C4-2B (cell line): ENCODE data around the gene EML2.

Experiments used
- ZFX ChIP-seq: fragments of 450-650 bp; IDR thresholded peaks from 2 replicates; pipeline ENCODE4 v1.6.1; 2017
- TF ChIP-seq, protein P1 (sequence below): fragments of 450-650 bp; conservative IDR thresholded peaks from 2 replicates; pipeline ENCODE4 v1.5.1; 2017; ENCODE audit warnings: mild to moderate bottlenecking

DNA sequence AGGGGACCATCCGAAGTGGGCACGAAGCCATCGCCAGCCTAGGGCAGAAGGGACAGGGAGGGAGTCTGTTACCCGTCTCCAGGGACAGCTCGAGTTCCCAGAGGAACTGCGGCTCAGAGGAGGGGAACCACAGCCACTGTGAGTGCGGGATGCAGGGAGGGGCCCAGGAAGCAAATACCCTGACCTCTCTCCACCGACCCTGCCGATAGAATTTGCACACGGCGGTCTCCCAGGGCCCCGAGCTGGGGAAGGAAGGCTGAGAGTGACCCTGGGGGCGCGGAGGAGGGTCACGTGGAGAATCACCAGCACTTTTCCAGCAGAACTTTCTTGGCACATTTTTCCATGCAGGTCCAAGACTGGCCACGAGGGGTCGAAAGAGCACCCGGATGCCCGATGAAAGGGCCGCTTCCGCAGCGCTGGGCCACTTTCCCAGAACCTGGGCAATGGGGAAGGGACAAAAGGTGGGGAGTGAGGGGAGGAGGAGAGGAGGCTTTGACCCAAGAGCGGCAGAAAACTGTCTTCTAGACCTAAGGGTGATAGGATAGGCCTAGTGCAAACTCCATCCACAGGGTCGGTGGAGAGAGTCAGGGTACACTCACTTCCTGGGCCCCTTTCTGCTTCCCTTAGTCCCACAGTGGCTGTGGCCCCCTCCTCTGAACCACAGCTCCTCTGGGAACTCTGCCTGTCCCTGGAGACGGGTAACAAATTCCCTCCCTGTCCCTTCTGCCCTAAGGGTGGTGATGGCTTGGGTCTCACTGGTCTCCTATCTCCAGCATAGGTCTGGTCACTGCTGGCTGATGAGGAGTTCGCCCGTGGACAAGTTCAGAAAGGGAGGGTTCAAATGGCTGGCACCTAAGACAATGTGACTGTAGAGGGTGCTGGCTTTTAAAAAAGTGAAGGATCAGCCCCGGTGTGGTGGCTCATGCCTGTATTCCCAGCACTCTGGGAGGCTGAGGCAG is 31.8 kb downstream of the EML2 start:
- TF ChIP-seq, protein P1, sequence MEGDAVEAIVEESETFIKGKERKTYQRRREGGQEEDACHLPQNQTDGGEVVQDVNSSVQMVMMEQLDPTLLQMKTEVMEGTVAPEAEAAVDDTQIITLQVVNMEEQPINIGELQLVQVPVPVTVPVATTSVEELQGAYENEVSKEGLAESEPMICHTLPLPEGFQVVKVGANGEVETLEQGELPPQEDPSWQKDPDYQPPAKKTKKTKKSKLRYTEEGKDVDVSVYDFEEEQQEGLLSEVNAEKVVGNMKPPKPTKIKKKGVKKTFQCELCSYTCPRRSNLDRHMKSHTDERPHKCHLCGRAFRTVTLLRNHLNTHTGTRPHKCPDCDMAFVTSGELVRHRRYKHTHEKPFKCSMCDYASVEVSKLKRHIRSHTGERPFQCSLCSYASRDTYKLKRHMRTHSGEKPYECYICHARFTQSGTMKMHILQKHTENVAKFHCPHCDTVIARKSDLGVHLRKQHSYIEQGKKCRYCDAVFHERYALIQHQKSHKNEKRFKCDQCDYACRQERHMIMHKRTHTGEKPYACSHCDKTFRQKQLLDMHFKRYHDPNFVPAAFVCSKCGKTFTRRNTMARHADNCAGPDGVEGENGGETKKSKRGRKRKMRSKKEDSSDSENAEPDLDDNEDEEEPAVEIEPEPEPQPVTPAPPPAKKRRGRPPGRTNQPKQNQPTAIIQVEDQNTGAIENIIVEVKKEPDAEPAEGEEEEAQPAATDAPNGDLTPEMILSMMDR, result peak; percentile 76
- TF ChIP-seq ZFX, result no peak
